B cell (primary cell): ENCODE results near the gene TMEM207.

Source experiments
- CTCF ChIP-seq: fragments of 200-600 bp; IDR thresholded peaks from one replicate; pipeline ENCODE4 v1.8.0; 2022; ENCODE audit warnings: antibody characterized with exemption, mild to moderate bottlenecking
- EZH2 ChIP-seq: IDR thresholded peaks from 2 replicates; pipeline ENCODE4 v1.6.1; 2012; ENCODE audit warnings: borderline replicate concordance, low read depth, mild to moderate bottlenecking, moderate library complexity, low read length; ENCODE audit not compliant: insufficient read depth, poor library complexity, severe bottlenecking

GRCh38 chr3:190396001-190396400, 53.7 kb downstream of the TMEM207 start:
- TF ChIP-seq CTCF, result no peak
- no peak for TF ChIP-seq EZH2
